A549 (cell line): ENCODE data around the gene MATK.

Source experiments
- EP300 ChIP-seq, 2 experiments: fragments of >200 bp; sonication (Bioruptor Twin); formaldehyde crosslinking; IDR thresholded peaks; 2 replicates in 1 of 2; 3 replicates in 1 of 2; pipeline ENCODE4 v1.6.1; 2016 to 2017
- ZFP36 ChIP-seq: fragments of 450-650 bp; IDR thresholded peaks from 2 replicates; pipeline ENCODE4 v1.6.1; 2014; ENCODE audit warnings: borderline replicate concordance; ENCODE audit not compliant: partially characterized antibody
- TF ChIP-seq, protein P1 (sequence below): fragments of >200 bp; sonication (Bioruptor Twin); formaldehyde crosslinking; IDR thresholded peaks from 3 replicates; pipeline ENCODE4 v1.5.1; 2016

DNA sequence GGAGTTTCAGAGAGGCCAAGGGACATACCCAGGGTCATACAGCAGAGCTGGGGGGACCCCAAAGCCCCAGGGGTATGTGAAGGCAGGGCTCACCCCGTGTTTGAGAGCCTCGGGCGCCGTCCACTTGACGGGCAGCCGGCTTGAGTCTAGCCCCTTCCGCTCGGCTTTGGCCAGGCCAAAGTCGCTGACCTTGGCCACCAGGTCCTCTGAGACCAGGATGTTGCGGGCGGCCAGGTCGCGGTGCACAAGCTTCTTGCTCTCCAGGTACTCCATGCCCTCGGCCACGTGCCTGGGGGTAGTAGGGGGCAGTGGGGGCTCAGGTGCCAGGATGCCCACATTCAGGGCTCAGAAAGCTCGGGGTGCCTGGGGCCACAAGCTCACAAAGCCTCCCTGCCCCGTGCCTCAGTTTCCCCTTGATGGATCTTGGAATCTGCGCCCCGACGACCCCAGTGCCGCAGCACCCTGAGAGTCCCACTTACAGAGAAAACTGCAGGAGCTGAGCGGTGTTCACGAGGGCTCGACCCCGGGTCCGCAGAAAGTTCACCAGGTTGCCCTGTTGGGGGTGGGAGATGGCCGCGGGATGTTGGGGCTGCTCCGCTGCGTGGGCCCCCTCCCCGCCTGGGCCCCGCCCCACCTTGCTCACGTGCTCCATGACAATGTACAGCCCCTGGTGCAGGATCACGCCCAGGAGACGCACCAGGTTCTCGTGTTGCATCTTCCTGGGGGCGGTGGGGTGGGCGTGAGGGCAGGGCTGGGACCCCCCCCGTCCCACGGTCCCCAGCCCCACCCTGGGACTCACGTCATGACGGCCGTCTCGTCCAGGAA, 7.1 kb downstream of the MATK start:
- TF ChIP-seq ZFP36 = no peak
- no peak for TF ChIP-seq EP300 (IDR thresholded peaks at IDR 0.05)
- TF ChIP-seq, protein P1, sequence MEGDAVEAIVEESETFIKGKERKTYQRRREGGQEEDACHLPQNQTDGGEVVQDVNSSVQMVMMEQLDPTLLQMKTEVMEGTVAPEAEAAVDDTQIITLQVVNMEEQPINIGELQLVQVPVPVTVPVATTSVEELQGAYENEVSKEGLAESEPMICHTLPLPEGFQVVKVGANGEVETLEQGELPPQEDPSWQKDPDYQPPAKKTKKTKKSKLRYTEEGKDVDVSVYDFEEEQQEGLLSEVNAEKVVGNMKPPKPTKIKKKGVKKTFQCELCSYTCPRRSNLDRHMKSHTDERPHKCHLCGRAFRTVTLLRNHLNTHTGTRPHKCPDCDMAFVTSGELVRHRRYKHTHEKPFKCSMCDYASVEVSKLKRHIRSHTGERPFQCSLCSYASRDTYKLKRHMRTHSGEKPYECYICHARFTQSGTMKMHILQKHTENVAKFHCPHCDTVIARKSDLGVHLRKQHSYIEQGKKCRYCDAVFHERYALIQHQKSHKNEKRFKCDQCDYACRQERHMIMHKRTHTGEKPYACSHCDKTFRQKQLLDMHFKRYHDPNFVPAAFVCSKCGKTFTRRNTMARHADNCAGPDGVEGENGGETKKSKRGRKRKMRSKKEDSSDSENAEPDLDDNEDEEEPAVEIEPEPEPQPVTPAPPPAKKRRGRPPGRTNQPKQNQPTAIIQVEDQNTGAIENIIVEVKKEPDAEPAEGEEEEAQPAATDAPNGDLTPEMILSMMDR = no peak
